OCI-M2 (cell line): ENCODE data around the gene ZNF556.
A peak's percentile ranks its signal among the peaks of the same experiment; 100 is the strongest.

ENCODE experiments used
- DNase-seq: peaks from one replicate; lab custom pipeline; 2025; ENCODE audit not compliant: unreplicated experiment; lab: John Stamatoyannopoulos, UW

The ZNF556 gene

DNA sequence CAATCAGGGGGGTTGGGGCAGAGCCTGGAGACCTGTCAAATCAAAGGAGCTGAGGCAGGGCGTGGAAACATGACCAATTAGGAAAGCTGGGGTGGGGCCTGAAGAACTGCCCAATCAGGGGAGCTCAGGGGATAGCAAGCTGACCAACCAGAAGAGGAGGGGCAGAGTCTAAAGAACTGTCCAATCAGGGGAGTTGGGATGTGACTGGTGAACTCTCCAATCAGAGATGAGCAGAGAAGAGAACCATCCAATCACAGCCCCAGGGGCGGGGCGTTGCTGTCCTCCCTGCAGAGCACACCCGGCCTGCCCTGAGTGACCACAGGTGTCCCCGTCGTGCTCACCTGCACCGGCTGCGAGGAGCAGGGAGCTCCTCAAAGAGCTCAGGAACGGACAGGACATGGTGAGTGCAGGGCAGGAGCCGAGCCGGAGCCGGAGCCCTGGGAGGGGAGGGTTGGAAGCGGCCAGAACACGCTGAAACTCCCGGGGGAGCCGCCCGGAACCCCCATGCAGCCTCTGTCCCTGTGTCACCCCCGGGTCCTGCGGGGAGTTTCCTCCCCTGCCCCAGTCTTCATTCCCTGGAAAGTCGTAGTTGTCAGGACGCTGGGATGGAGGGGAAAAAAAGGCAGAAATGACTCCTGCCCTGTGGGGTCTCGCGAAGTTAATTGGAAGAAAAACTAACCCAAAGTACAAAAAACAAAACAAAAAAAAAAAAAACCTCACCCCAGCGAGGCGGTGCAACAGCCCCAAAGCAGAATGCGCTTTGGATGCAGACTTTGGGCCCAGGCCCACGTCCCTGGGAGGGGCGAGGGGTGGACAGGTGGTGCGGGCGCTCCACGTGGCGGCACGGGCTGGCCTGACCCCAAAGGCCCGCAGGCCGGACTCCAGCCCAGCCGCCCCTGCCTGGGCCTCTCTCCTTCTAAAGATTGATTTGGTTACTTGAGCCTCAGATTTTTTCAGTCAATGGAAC is at the start of gene ZNF556:
ZNF556 (plus strand) TSS at position 311 of the 967 bp plus-strand sequence; CDS start at position 398, 87 bp downstream.
- no peak for DNase-seq

GRCh38 chr19:2819540-2820111 is 47.5 kb upstream of the ZNF556 start, which contains the start of gene ZNF554:
TSS of gene ZNF554 (plus strand) at chr19:2819868. CDS start at chr19:2820072, 204 bp downstream.
- peak; percentile 79 for DNase-seq

DNA sequence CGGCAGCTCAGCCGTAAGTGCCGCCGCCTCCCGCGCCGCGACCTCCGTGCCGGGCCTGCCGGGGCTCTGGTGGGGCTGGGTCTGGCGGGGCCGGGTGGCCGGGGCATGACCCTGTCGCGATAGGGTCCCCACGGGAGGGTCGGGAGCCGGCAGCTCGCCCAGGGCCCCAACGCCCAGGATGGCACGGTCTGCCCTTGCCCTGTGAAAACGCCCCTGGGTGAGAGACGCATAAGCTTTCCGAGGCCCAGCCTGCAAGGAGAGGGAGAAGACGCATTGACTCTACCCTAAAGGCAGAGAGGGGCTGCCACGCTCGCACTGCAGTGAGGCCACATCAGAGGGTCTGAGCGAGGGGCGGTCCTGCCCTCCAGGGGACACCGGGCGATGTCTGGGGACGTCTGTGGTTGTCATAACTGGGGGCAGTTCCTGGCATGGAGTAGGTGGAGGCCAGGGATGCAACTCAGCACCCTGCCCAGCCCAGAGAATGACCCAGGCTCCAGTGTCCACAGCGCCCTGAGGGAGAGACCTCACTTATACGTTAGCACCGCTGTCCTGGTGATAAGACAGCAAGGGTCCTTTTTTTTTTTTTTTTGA is 46.9 kb upstream of the ZNF556 start:
- no peak for DNase-seq

DNA sequence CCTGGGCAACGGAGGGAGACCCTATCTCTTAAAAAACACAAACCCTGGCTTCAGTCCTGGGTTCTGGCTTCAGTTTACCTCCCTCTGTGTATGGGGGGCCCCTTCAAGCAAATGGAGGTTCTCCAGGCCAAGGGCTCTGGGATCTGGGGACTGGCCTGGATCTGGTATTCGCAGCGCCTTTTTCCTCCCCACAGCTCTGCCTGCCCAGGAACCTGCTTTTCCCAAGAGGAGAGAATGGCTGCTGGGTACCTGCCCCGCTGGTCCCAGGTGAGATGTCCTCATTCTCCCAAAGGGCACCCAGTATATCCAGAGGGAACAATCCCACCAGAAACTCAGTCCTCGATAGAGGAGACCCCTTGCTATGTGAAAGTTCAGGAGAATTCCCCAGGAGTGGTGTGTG is 44.3 kb upstream of the ZNF556 start:
- DNase-seq = no peak

DNA sequence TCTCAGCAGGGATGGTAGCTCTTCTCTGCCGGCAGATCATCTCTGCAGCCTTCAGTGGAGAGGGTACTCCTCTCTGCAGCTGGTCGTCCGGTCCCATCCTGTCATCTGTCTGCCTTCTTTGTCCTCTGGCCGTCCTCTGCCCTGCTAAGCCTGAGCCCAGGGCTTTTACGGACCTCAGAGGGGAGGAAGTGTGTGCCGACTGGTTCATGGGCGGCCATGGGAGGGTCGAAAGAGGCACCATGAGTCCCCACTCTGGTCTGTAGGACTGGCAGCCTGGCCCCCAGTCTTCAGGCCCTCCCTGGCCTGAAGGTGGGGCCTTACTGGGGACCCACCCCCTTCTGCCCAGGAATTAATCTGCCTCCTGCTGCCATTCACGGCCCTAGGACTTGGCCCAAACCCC is 43.5 kb upstream of the ZNF556 start:
- no peak for DNase-seq

DNA sequence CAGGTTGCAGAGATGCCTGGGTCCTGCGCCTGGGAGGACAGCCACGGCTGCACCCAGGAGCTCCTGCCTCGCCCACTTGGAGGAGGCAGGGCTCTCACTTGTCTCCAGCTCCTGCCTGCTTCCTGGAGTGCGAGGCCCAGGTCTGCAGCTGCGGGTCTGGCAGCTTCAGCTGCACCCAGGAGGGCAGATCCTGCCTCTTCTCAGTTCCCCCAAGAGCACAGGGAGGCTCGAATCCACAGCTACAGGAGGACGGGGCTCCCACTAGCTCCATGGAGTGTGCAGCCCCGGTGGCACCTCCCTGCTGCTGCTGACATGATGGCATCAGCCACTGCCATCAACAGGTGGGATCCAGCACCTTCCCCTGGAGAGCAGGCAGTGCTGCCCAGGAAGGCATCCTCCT is 43.0 kb upstream of the ZNF556 start:
- no peak for DNase-seq

DNA sequence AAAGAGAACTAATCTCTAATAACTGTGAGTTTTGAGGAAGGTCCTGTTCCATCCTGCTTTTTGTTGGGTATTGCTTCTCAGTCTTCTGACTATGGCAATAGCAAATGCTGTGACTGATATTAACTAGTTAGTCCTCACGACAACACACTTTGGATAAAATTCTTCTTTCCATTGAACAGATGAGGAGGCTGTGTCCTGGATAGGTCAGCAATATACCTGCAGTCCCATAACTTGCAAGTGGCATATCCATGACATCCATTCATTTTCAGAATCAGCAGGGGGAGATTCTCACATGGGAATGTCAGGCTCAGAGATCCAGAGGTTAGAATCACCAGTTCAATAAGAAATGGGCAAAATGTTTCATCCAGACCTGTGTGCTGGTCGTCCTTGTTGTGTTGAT is 40.1 kb upstream of the ZNF556 start:
- DNase-seq = no peak

DNA sequence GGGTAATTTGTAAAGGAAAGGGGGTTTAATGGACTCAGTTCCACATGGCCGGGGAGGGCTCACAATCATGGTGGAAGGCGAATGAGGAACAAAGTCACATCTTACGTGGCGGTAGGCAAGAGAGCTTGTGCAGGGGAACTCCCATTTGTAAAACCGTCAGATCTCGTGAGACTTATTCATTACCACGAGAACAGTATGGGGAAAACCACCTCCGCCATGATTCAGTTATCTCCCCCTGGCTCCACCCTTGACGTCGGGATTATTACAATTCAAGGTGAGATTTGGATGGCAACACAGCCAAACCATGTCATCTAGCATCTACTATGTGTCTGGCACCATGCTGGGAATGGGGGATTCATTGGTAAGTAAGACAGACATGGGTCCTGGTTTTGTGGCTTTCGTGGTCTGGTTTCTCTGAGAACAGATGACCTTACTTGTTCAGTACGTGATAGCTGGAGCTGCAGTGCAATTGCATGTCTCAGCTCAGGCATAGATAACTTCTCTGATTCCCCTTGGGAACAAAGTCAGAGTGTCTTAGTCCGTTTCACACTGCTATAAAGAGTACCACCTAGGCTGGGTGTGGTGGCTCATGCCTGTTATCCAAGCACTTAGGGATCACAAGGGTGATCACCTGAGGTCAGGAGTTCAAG is 39.2 kb upstream of the ZNF556 start:
- no peak for DNase-seq

- DNase-seq = no peak
Measured at GRCh38 chr19:2834294-2834871, 32.8 kb upstream of the ZNF556 start.

- DNase-seq = no peak
Measured at GRCh38 chr19:2837430-2837829, 29.7 kb upstream of the ZNF556 start.

DNA sequence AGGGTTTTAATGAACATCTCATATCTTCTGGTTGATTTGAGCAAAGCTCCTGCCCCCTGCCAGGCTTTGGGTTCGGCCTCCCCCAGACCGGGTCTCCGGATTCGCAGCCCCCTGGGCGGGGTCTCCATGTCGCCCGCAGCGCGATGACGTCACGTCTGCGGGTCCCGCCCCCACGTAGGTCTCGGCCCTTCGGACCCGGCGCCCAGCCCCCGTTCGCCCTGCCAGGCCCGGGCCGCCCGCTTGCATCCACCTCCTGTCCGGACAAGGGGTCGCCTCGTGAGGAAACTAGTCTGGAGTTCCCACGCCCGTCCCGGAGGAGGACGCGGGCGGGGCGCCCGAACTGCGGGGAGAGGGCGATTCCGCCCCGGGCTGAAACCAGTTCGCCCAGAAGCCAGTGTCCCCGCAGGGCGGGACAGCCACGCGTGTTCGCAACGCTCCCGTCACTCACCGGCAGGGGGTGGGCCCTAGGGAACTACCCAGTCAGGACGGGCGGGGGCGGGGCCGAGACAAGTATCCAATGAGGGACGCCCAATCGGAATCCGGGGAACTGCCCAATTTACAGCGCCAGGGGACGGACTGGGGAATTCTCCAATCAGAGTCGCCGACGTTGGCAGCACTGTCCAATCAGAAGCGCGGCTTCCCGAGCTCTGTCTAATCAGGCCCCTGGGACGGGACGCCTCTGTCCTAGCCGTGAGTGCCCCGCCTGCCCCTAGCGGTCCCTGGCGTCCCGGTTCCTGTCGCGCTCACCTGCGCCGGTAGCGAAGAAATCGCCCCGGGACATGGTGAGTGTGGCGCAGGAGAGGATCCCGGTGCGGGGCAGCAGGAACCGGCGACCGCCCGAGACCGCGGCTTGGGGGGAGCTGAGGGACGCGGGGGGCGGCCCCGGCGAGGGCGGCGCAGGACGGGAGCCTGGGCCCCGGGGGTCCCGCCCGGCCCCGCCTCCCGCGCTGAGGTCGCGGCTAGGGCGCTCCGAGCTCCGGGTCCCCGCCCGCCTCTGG is 26.0 kb upstream of the ZNF556 start, which contains the start of gene ZNF555:
ZNF555 (plus strand) TSS at position 682 of the 998 bp plus-strand sequence; CDS start at position 780, 98 bp downstream.
- peak; percentile 94 for DNase-seq

- DNase-seq = no peak
Measured at GRCh38 chr19:2841855-2842574, 25.1 kb upstream of the ZNF556 start.

DNA sequence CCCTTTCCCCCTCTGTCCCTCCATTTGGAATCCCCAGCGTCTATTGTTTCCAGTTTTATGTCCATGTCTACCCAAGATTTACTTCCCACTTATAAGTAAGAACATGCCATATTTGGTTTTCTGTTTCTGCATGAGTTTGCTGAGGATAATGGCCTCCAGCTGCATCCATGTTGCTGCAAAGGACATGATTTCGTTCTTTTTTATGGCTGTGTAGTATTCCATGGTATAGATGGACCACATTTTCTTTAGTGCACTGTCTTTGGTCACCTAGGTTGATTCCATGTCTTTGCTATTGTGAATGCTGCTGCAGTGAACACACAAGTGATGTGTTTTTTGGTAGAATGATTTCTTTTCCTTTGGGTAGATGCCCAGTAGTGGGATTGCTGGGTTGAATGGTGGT is 22.0 kb upstream of the ZNF556 start:
- DNase-seq = no peak

DNA sequence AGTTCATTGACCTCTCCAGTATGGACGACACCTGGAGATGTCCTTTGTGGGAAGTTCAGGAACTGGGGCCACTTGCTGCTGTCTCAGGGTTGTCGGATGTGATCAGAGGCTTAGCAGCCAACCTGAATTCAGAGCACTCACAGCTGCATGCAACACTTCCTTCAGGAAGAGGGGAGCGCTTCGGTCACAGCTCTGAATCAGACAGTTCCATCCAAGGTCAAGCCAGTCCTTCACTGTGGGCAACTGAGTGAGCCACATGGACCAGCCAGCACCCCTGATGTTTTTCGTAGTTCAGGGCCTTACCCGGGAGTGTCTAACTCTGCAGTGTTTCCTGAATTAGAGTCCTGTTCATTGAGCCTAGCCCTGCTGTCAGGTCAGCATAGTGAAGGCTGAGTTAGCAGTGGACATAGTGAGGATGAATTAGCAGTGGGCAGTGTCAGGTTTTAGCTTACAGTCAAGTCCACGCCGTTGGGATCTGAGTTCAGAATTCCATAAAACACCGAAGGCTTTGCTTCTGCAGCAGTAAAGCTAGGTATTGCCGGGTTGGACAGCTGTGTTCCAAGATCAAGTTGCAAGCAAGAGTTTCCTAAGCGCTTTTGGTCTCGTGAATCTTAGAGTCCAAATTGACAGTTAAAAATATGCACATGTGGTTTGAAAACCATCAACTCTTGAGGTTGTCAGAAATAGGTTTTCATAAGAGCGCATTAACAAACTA is 20.8 kb upstream of the ZNF556 start:
- no peak for DNase-seq

- DNase-seq = no peak
Measured at GRCh38 chr19:2847507-2847906, 19.6 kb upstream of the ZNF556 start.

GRCh38 chr19:2848616-2849015 is 18.5 kb upstream of the ZNF556 start:
- DNase-seq = no peak

- DNase-seq = no peak
Measured at GRCh38 chr19:2850256-2850925, 16.7 kb upstream of the ZNF556 start.

- DNase-seq = no peak
Measured at GRCh38 chr19:2852598-2852997, 14.5 kb upstream of the ZNF556 start.
